ENCODE results near the gene GTF2F2. TPM values are rescaled to one million over a fixed set of nuclear protein-coding genes. Genes with fewer than 3 reads are reported as not detected.

Gene GTF2F2
- total RNA-seq, 4 donors from 2014 or later = 11.5 to 16.9 (median 13.3) TPM

- H3K9me3 ChIP-seq = no peaks in the 10 kb centered on the region
- in situ Hi-C loops (cut with MboI; ENCODE audit: low sequenced_read_pairs in 4 of 4) = no loop called here
- no peaks in the 10 kb centered on the region for H3K36me3 ChIP-seq
- intact Hi-C loops (cut with DNase I; ENCODE audit: low total_unique reads) = no loop called here
- TF ChIP-seq CTCF (IDR thresholded peaks at IDR 0.05 in 4 of 5, conservative IDR thresholded peaks at IDR 0.05 in 1 of 5) (no peak), POLR2A (IDR thresholded peaks at IDR 0.05) (no peak)
- no peaks in the 10 kb centered on the region for H3K27me3 ChIP-seq
- no peaks in the 10 kb centered on the region for H3K4me1 ChIP-seq
- no peak for DNase-seq
- H3K27ac ChIP-seq = no peak overlapping the region
- no peak for ATAC-seq
- H3K4me3 ChIP-seq = no peak overlapping the region
Measured at GRCh38 chr13:45199711-45200110, 79.4 kb downstream of the GTF2F2 start.

- ATAC-seq (no peak), DNase-seq (no peak)
- no peaks in the 10 kb centered on the region for H3K27me3 ChIP-seq
- intact Hi-C loops (cut with DNase I; ENCODE audit: low total_unique reads) = no loop called here
- in situ Hi-C loops (cut with MboI; ENCODE audit: low sequenced_read_pairs in 4 of 4) = no loop called here
- no peak within 1 kb of the TSS for H3K4me3 ChIP-seq
- no peaks in the 10 kb centered on the region for H3K4me1 ChIP-seq
- H3K36me3 ChIP-seq = no peaks in the 10 kb centered on the region
- no peak within 1 kb of the TSS for H3K27ac ChIP-seq
- TF ChIP-seq POLR2A (IDR thresholded peaks at IDR 0.05) = no peak
- no peak for TF ChIP-seq CTCF (IDR thresholded peaks at IDR 0.05 in 4 of 5, conservative IDR thresholded peaks at IDR 0.05 in 1 of 5)
- H3K9me3 ChIP-seq = no peaks in the 10 kb centered on the region
Measured at GRCh38 chr13:45200701-45201232, 80.5 kb downstream of the GTF2F2 start, which contains the start of gene KCTD4. Gene KCTD4 (minus strand): TSS chr13:45201045. CDS start chr13:45194567, 6,478 bp downstream.

GRCh38 chr13:45205124-45205523, 84.8 kb downstream of the GTF2F2 start:
- no peaks in the 10 kb centered on the region for H3K36me3 ChIP-seq
- ATAC-seq = no peak
- H3K9me3 ChIP-seq = no peaks in the 10 kb centered on the region
- peak overlapping the region in 2 of 4 donors; percentile 14 to 24 for H3K27ac ChIP-seq
- H3K27me3 ChIP-seq = no peaks in the 10 kb centered on the region
- H3K4me3 ChIP-seq = no peak overlapping the region
- in situ Hi-C loops (cut with MboI; ENCODE audit: low sequenced_read_pairs in 4 of 4) (no loop called here), intact Hi-C loops (cut with DNase I; ENCODE audit: low total_unique reads) (loop anchor here (5.0 kb wide), 1 partner anchor 102 kb away; no protein-coding TSS in a partner anchor)
- TF ChIP-seq CTCF (IDR thresholded peaks at IDR 0.05 in 4 of 5, conservative IDR thresholded peaks at IDR 0.05 in 1 of 5) (no peak), POLR2A (IDR thresholded peaks at IDR 0.05) (no peak)
- H3K4me1 ChIP-seq = peaks cover 14 to 21% of the 10 kb centered on the region in 2 donors
- no peak for DNase-seq

GRCh38 chr13:45206340-45206739, 86.0 kb downstream of the GTF2F2 start:
- no peaks in the 10 kb centered on the region for H3K36me3 ChIP-seq
- no peak overlapping the region for H3K4me3 ChIP-seq
- DNase-seq (no peak), ATAC-seq (peak in 1 of 2 donors; percentile 20)
- intact Hi-C loops (cut with DNase I; ENCODE audit: low total_unique reads) = loop anchor here (5.0 kb wide), 1 partner anchor 101 kb away; no protein-coding TSS in a partner anchor
- peaks cover 14 to 21% of the 10 kb centered on the region in 2 donors for H3K4me1 ChIP-seq
- H3K27me3 ChIP-seq = no peaks in the 10 kb centered on the region
- in situ Hi-C loops (cut with MboI; ENCODE audit: low sequenced_read_pairs in 4 of 4) = no loop called here
- TF ChIP-seq CTCF (IDR thresholded peaks at IDR 0.05 in 4 of 5, conservative IDR thresholded peaks at IDR 0.05 in 1 of 5) (no peak), POLR2A (IDR thresholded peaks at IDR 0.05) (no peak)
- peak overlapping the region; percentile 69 to 79 (median 72) for H3K27ac ChIP-seq
- H3K9me3 ChIP-seq = no peaks in the 10 kb centered on the region
